Neutrophil (primary cell): Measurements from ENCODE around the gene MET.

Source experiments
- H3K27ac ChIP-seq: fragments of 200-600 bp; sonication (generic); 2 replicates; pipeline ENCODE4 v1.5.1; 2016; ENCODE audit warnings: mild to moderate bottlenecking, moderate library complexity
- H3K27me3 ChIP-seq: fragments of 200-600 bp; sonication (generic); 2 replicates; pipeline ENCODE4 v1.6.0; 2016; ENCODE audit warnings: mild to moderate bottlenecking
- H3K36me3 ChIP-seq: fragments of 200-600 bp; sonication (generic); 2 replicates; pipeline ENCODE4 v1.5.1; 2017
- H3K4me1 ChIP-seq, 2 experiments: fragments of 200-600 bp in 1 of 2; sonication (generic) in 1 of 2; 1 replicate in 1 of 2; 2 replicates in 1 of 2; pipeline versions ENCODE4 v1.5.1 to v1.6.1; 2013 to 2016; ENCODE audit warnings: low read depth in 1 of 2, low read length in 1 of 2, mild to moderate bottlenecking in 1 of 2, moderate library complexity in 1 of 2; ENCODE audit not compliant: control insufficient read depth in 1 of 2, insufficient read depth in 1 of 2
- H3K4me3 ChIP-seq, 2 experiments: fragments of 200-600 bp in 1 of 2; sonication (generic) in 1 of 2; 1 replicate in 1 of 2; 2 replicates in 1 of 2; pipeline ENCODE4 v1.5.1; 2013 to 2016; ENCODE audit warnings: low read depth in 1 of 2, low read length in 1 of 2, mild to moderate bottlenecking in 1 of 2, moderate library complexity in 1 of 2
- H3K9me3 ChIP-seq: fragments of 200-600 bp; sonication (generic); 2 replicates; pipeline ENCODE4 v1.5.1; 2016
- CTCF ChIP-seq: fragments of 200-600 bp; sonication (generic); IDR thresholded peaks from 2 replicates; pipeline ENCODE4 v1.5.1; 2016; ENCODE audit warnings: antibody characterized with exemption

Gene MET

GRCh38 chr7:116707289-116707688, 35.3 kb downstream of the MET start:
- no peaks in the 10 kb centered on the region for H3K9me3 ChIP-seq
- no peak for TF ChIP-seq CTCF
- H3K27me3 ChIP-seq: no peaks in the 10 kb centered on the region
- H3K4me1 ChIP-seq: no peaks in the 10 kb centered on the region
- no peaks in the 10 kb centered on the region for H3K36me3 ChIP-seq
- no peak overlapping the region for H3K27ac ChIP-seq
- H3K4me3 ChIP-seq: no peak overlapping the region

DNA sequence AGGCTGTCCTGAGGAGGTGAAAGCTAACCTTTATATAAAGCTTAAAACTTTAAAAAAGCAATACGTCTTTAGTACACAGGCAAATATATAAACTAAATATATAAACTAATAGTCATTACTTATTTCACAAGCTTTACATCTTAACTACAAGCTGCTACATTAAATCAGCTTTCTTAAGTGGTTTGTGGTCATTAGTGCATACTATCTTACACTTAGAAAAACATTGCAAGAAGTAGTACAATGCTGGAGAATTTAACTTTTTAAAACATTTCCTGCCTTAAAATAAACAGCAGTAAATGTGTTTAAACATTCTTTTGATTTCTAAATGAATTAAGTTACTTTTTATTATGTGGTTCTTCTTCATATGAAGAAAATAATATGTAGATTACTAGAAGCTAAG, 36.3 kb downstream of the MET start:
- Histone ChIP-seq H3K4me3 (no peak overlapping the region), H3K9me3 (no peaks in the 10 kb centered on the region), H3K36me3 (no peaks in the 10 kb centered on the region), H3K4me1 (no peaks in the 10 kb centered on the region), H3K27ac (no peak overlapping the region), H3K27me3 (no peaks in the 10 kb centered on the region)
- no peak for TF ChIP-seq CTCF

GRCh38 chr7:116708861-116709260, 36.9 kb downstream of the MET start:
- no peaks in the 10 kb centered on the region for H3K27me3 ChIP-seq
- no peak for TF ChIP-seq CTCF
- no peaks in the 10 kb centered on the region for H3K9me3 ChIP-seq
- H3K36me3 ChIP-seq: no peaks in the 10 kb centered on the region
- no peaks in the 10 kb centered on the region for H3K4me1 ChIP-seq
- H3K4me3 ChIP-seq: no peak overlapping the region
- no peak overlapping the region for H3K27ac ChIP-seq

GRCh38 chr7:116709336-116709735, 37.3 kb downstream of the MET start:
- TF ChIP-seq CTCF: no peak
- H3K9me3 ChIP-seq: no peaks in the 10 kb centered on the region
- H3K36me3 ChIP-seq: no peaks in the 10 kb centered on the region
- H3K4me1 ChIP-seq: no peaks in the 10 kb centered on the region
- H3K27me3 ChIP-seq: no peaks in the 10 kb centered on the region
- H3K27ac ChIP-seq: no peak overlapping the region
- H3K4me3 ChIP-seq: no peak overlapping the region

DNA sequence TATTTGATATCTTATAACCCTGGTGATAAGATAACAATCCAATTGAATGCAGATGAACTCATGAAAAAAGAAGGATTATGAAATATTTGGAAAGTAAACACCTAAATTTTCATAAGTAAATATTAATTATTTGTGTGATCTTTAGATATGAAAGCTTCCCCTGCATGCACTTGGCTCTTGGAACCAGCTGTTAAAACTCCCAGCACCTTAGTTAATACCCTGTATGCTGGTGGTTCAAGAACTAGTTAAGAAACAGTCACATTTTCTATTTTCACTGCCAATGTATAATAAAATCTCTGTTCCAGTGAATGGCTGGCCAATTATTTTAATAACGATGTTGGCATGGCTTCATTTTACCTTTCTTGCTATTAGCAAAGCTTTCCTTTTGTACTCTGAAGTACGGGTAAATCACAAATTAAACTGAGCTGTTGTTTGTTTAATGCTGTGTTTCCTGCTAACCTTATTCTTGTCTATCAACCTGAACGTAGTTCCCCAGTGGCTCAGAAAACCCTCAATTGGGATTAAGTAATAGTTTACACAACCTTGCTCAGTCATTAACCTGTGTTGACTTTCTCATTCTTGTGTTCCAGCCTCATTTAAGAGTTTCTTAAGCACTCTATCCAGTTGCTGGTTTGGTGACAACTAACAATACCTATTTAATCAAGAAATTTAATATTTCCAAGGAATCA, 38.9 kb downstream of the MET start:
- Histone ChIP-seq H3K27ac (no peak overlapping the region), H3K36me3 (no peaks in the 10 kb centered on the region)

More for the DNA sequence above, 38.9 kb downstream of the MET start:
- no peak for TF ChIP-seq CTCF
- no peaks in the 10 kb centered on the region for H3K9me3 ChIP-seq
- no peaks in the 10 kb centered on the region for H3K27me3 ChIP-seq
- no peaks in the 10 kb centered on the region for H3K4me1 ChIP-seq
- H3K4me3 ChIP-seq: no peak overlapping the region
